K562 (cell line): ENCODE data around the gene LY6G6C. TPM values are rescaled to one million over a fixed set of nuclear protein-coding genes. Genes with fewer than 3 reads are reported as not detected.

Experiments
- CEBPB ChIP-seq: fragments of 450-650 bp; IDR thresholded peaks from 2 replicates; pipeline ENCODE4 v1.6.1; 2016; ENCODE audit warnings: missing genetic modification characterization, missing compliant biosample characterization
- CREB3L1 ChIP-seq: fragments of 450-650 bp; IDR thresholded peaks from 2 replicates; pipeline ENCODE4 v1.6.1; 2014; ENCODE audit warnings: low read depth, mild to moderate bottlenecking, moderate library complexity, borderline replicate concordance
- FOXP1 ChIP-seq: sonication (generic); formaldehyde crosslinking; IDR thresholded peaks from 2 replicates; pipeline ENCODE4 v1.8.0; 2022; ENCODE audit warnings: mild to moderate bottlenecking, missing genetic modification reagents
- KLF1 ChIP-seq: fragments of 450-650 bp; IDR thresholded peaks from 2 replicates; pipeline ENCODE4 v1.6.1; 2016; ENCODE audit warnings: missing genetic modification characterization, missing compliant biosample characterization
- RAD51 ChIP-seq: fragments of 450-650 bp; IDR thresholded peaks from 2 replicates; pipeline ENCODE4 v1.7.1; 2016; ENCODE audit warnings: low read depth, mild to moderate bottlenecking, borderline replicate concordance
- RCOR1 ChIP-seq, 2 experiments: IDR thresholded peaks; 2 replicates each; pipeline ENCODE4 v1.6.1; 2012; ENCODE audit warnings: low read depth in 2 of 2, low read length in 2 of 2, borderline replicate concordance in 1 of 2, improper control_type of control experiment in 1 of 2
- REST ChIP-seq, 2 experiments: fragments of 450-650 bp; formaldehyde crosslinking in 1 of 2; IDR thresholded peaks; 2 replicates each; pipeline versions ENCODE4 v1.4.0 to v1.6.1; 2014 to 2020; ENCODE audit warnings: mild to moderate bottlenecking in 2 of 2, borderline replicate concordance in 1 of 2, low read depth in 1 of 2
- SREBF1 ChIP-seq: fragments of 150-350 bp; IDR thresholded peaks from 2 replicates; pipeline ENCODE4 v1.6.1; 2014; ENCODE audit warnings: antibody characterized with exemption, low read depth, low read length, borderline replicate concordance
- TARDBP ChIP-seq: fragments of 450-650 bp; IDR thresholded peaks from 2 replicates; pipeline ENCODE4 v1.6.1; 2016
- USF1 ChIP-seq: sonication (generic); formaldehyde crosslinking; IDR thresholded peaks from 2 replicates; pipeline ENCODE4 v1.9.0; 2022; ENCODE audit warnings: mild to moderate bottlenecking, missing genetic modification reagents
- ZBTB9 ChIP-seq: fragments of 450-650 bp; formaldehyde crosslinking; IDR thresholded peaks from 2 replicates; pipeline ENCODE4 v1.4.0; 2020; ENCODE audit warnings: mild to moderate bottlenecking, moderate library complexity
- ZFP1 ChIP-seq: fragments of 450-650 bp; formaldehyde crosslinking; IDR thresholded peaks from 2 replicates; pipeline ENCODE4 v1.4.0; 2020; ENCODE audit warnings: mild to moderate bottlenecking, mixed read lengths
- ZNF263 ChIP-seq: sonication (generic); formaldehyde crosslinking; IDR thresholded peaks from 2 replicates; pipeline ENCODE4 v1.8.0; 2022; ENCODE audit warnings: mild to moderate bottlenecking, missing genetic modification reagents, borderline replicate concordance
- ZNF274 ChIP-seq: IDR thresholded peaks from 2 replicates; pipeline ENCODE4 v1.6.1; 2011; ENCODE audit warnings: low read depth, mild to moderate bottlenecking, low read length, moderate library complexity, borderline replicate concordance
- ZNF668 ChIP-seq: fragments of 250-450 bp; sonication (Bioruptor Pico); IDR thresholded peaks from 2 replicates; pipeline ENCODE4 v1.8.0; 2022; ENCODE audit warnings: mild to moderate bottlenecking, inconsistent platforms
- polyA plus RNA-seq, 8 experiments: library from polyadenylated mRNA; depleted of rRNA in 4 of 8; stranded (reverse) in 5 of 8; unstranded in 3 of 8; fragments of >200 nt; fragmentation: Nextera tagmentation in 2 of 8; fragmentation: Illumina TruSeq in 1 of 8; extraction: Ambion mirVana in 2 of 8; extraction: Trizol in 1 of 8; gene quantifications; 2 replicates each; pipeline versions ENCODE4 v1.2.1 to v1.2.3, GENCODE V29; 2011 to 2014; ENCODE audit warnings: inconsistent platforms in 1 of 8, missing spikeins in 1 of 8
- total RNA-seq, 7 experiments: library from RNA; depleted of rRNA in 6 of 7; stranded (reverse); fragments of >200 nt in 6 of 7; fragmentation: Illumina TruSeq in 2 of 7; extraction: Trizol in 2 of 7; gene quantifications; 2 replicates each; pipeline versions ENCODE4 v1.2.1 to v1.2.3, GENCODE V29; 2011 to 2021; ENCODE audit warnings: low replicate concordance in 1 of 7

LY6G6C gene
- total and polyA plus RNA-seq, 9 of the 15 experiments (the other 6 are each of a cell fraction or from before 2014, with no cell fraction given), result 0.06 to 0.20 TPM; not detected in 7

- TF ChIP-seq ZNF668 (peak; percentile 53; the same call in 1 of the 2 replicates), RAD51 (no peak), ZNF274 (no peak), ZNF263 (CRISPR knock-in tag) (no peak), ZBTB9 (CRISPR knock-in tag) (peak; percentile 39), CEBPB (tag) (no peak), CREB3L1 (no peak), USF1 (CRISPR knock-in tag) (peak; percentile 88), TARDBP (no peak), REST (IDR thresholded peaks at IDR 0.05; ENCODE audit: borderline replicate concordance) (no peak), REST (CRISPR knock-in tag; IDR thresholded peaks at IDR 0.05; ENCODE audit: low read depth) (peak; percentile 81), ZFP1 (CRISPR knock-in tag) (no peak), KLF1 (tag) (peak; percentile 98), FOXP1 (CRISPR knock-in tag) (peak; percentile 100), SREBF1 (peak; percentile 78; the same call in 1 of the 2 replicates), RCOR1 (IDR thresholded peaks at IDR 0.05; ENCODE audit: borderline replicate concordance in 1 of 2, low read depth in 2 of 2, low read length in 2 of 2) (peak; percentile 61 to 63; a peak in 1 of 4 replicates)
Measured at GRCh38 chr6:31739639-31740396, 18.3 kb upstream of the LY6G6C start, which contains the start of gene MSH5 (continued).
